HEK293 (cell line): ENCODE measurements around the gene SLC35C1.

ENCODE experiments used
- CTCF ChIA-PET: fragments of 350-600 bp; formaldehyde crosslinking; extraction: SDS; loops from one replicate; lab custom pipeline; 2021; ENCODE audit warnings: antibody characterized with exemption; lab: Yijun Ruan, JAX
- POLR2A ChIA-PET: fragments of 300-600 bp; formaldehyde crosslinking; extraction: SDS; loops from one replicate; lab custom pipeline; 2020; ENCODE audit warnings: antibody characterized with exemption, inconsistent platforms; lab: Yijun Ruan, JAX
- H3K27ac ChIP-seq: fragments of 200-500 bp; sonication (Bioruptor generic); 2 replicates; pipeline ENCODE4 v1.5.1; 2014; ENCODE audit warnings: low read depth, low read length, control low read depth, inconsistent platforms; ENCODE audit errors: extremely low read depth
- H3K36me3 ChIP-seq, 2 experiments: fragments of 200-500 bp in 1 of 2; sonication (Bioruptor generic) in 1 of 2; 1 replicate in 1 of 2; 2 replicates in 1 of 2; pipeline ENCODE4 v1.5.1; 2014 to 2017; ENCODE audit warnings: inconsistent platforms in 2 of 2, low read length in 2 of 2; ENCODE audit not compliant: control insufficient read depth in 2 of 2, insufficient read depth in 1 of 2
- H3K4me1 ChIP-seq: fragments of 200-500 bp; sonication (Bioruptor generic); 2 replicates; pipeline ENCODE4 v1.5.1; 2014; ENCODE audit warnings: mild to moderate bottlenecking, low read length, inconsistent platforms; ENCODE audit not compliant: control insufficient read depth, insufficient read depth
- H3K4me3 ChIP-seq: 2 replicates; pipeline ENCODE4 v1.5.1; 2011; ENCODE audit warnings: low read depth, mild to moderate bottlenecking, control low read depth, low read length, moderate library complexity
- H3K9me3 ChIP-seq: fragments of 200-500 bp; sonication (Bioruptor generic); 2 replicates; pipeline ENCODE4 v1.5.1; 2014; ENCODE audit warnings: low read depth, low read length, inconsistent platforms; ENCODE audit not compliant: control insufficient read depth, insufficient read depth
- SETDB1 ChIP-seq: IDR thresholded peaks from one replicate; pipeline ENCODE4 v1.6.1; 2017; ENCODE audit warnings: mild to moderate bottlenecking, low read length, moderate library complexity, mixed read lengths; ENCODE audit not compliant: insufficient read length
- SP7 ChIP-seq: fragments of 450-650 bp; formaldehyde crosslinking; IDR thresholded peaks from 2 replicates; pipeline ENCODE4 v1.5.1; 2016; ENCODE audit warnings: missing biosample characterization, missing genetic modification characterization
- YY1 ChIP-seq: fragments of 450-650 bp; formaldehyde crosslinking; IDR thresholded peaks from 2 replicates; pipeline ENCODE4 v1.5.1; 2018; ENCODE audit warnings: missing biosample characterization, missing genetic modification characterization
- ZIC2 ChIP-seq: fragments of 450-650 bp; formaldehyde crosslinking; IDR thresholded peaks from 2 replicates; pipeline ENCODE4 v1.5.1; 2016; ENCODE audit warnings: missing biosample characterization, missing genetic modification characterization
- ZNF140 ChIP-seq: fragments of 450-650 bp; formaldehyde crosslinking; IDR thresholded peaks from 2 replicates; pipeline ENCODE4 v1.5.1; 2016; ENCODE audit warnings: missing biosample characterization, missing genetic modification characterization
- ZNF2 ChIP-seq: fragments of 450-650 bp; formaldehyde crosslinking; IDR thresholded peaks from 2 replicates; pipeline ENCODE4 v1.5.1; 2016; ENCODE audit warnings: missing biosample characterization, missing genetic modification characterization
- ZNF350 ChIP-seq: fragments of 450-650 bp; formaldehyde crosslinking; IDR thresholded peaks from 2 replicates; pipeline ENCODE4 v1.5.0; 2017; ENCODE audit warnings: missing biosample characterization, mild to moderate bottlenecking, missing genetic modification characterization
- ZNF548 ChIP-seq: fragments of 450-650 bp; formaldehyde crosslinking; IDR thresholded peaks from 2 replicates; pipeline ENCODE4 v1.5.1; 2016; ENCODE audit warnings: missing biosample characterization, missing genetic modification characterization
- ZNF555 ChIP-seq: fragments of 450-650 bp; formaldehyde crosslinking; conservative IDR thresholded peaks from 2 replicates; pipeline ENCODE4 v1.5.1; 2017; ENCODE audit warnings: missing biosample characterization, mild to moderate bottlenecking, missing genetic modification characterization, inconsistent platforms
- ZNF610 ChIP-seq: fragments of 450-650 bp; formaldehyde crosslinking; IDR thresholded peaks from 2 replicates; pipeline ENCODE4 v1.5.1; 2016; ENCODE audit warnings: missing biosample characterization, missing genetic modification characterization, borderline replicate concordance
- ZNF623 ChIP-seq: fragments of 450-650 bp; formaldehyde crosslinking; IDR thresholded peaks from 2 replicates; pipeline ENCODE4 v1.5.1; 2016; ENCODE audit warnings: missing biosample characterization, missing genetic modification characterization
- ZNF670 ChIP-seq: fragments of 450-650 bp; formaldehyde crosslinking; IDR thresholded peaks from 2 replicates; pipeline ENCODE4 v1.5.1; 2016; ENCODE audit warnings: missing biosample characterization, missing genetic modification characterization, low read depth
- TF ChIP-seq, protein P1 (sequence below): fragments of 450-650 bp; formaldehyde crosslinking; IDR thresholded peaks from 2 replicates; pipeline ENCODE4 v1.5.1; 2016; ENCODE audit warnings: missing biosample characterization, missing genetic modification characterization
- TF ChIP-seq, protein P2 (sequence below): fragments of 450-650 bp; formaldehyde crosslinking; IDR thresholded peaks from 2 replicates; pipeline ENCODE4 v1.5.1; 2016; ENCODE audit warnings: missing biosample characterization, missing genetic modification characterization

Gene SLC35C1

GRCh38 chr11:45816614-45817013 lies 11.7 kb downstream of the SLC35C1 start:
- POLR2A ChIA-PET: interaction anchor here (2.0 kb wide), 1 partner anchor 12 kb away, joined by 8 read pairs; the partner anchor contains the start of gene SLC35C1

GRCh38 chr11:45817191-45817590 lies 12.2 kb downstream of the SLC35C1 start:
- no peak overlapping the region for H3K27ac ChIP-seq
- peaks cover 0 to under 1% of the 10 kb centered on the region in 2 experiments; a peak in 1 of 3 replicates for H3K36me3 ChIP-seq
- no peak overlapping the region for H3K4me3 ChIP-seq
- no peak for TF ChIP-seq ZNF350 (tag by site-specific recombination)
- no peak for TF ChIP-seq ZNF610
- TF ChIP-seq ZNF2 (tag by site-specific recombination): no peak
- TF ChIP-seq, protein P1, sequence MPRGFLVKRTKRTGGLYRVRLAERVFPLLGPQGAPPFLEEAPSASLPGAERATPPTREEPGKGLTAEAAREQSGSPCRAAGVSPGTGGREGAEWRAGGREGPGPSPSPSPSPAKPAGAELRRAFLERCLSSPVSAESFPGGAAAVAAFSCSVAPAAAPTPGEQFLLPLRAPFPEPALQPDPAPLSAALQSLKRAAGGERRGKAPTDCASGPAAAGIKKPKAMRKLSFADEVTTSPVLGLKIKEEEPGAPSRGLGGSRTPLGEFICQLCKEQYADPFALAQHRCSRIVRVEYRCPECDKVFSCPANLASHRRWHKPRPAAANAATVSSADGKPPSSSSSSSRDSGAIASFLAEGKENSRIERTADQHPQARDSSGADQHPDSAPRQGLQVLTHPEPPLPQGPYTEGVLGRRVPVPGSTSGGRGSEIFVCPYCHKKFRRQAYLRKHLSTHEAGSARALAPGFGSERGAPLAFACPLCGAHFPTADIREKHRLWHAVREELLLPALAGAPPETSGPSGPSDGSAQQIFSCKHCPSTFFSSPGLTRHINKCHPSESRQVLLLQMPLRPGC (tag by site-specific recombination): no peak
- TF ChIP-seq ZIC2 (tag by site-specific recombination): no peak
- H3K9me3 ChIP-seq: no peaks in the 10 kb centered on the region
- CTCF ChIA-PET: interaction anchor here (1.0 kb wide), 1 partner anchor 25 kb away, joined by 4 read pairs; no protein-coding TSS in a partner anchor
- POLR2A ChIA-PET: interaction anchor here (2.0 kb wide), 1 partner anchor 12 kb away, joined by 8 read pairs; the partner anchor contains the start of gene SLC35C1
- no peaks in the 10 kb centered on the region for H3K4me1 ChIP-seq

More at GRCh38 chr11:45816614-45817013, 11.7 kb downstream of the SLC35C1 start:
- Histone ChIP-seq H3K27ac (no peak overlapping the region), H3K9me3 (no peaks in the 10 kb centered on the region), H3K4me1 (no peaks in the 10 kb centered on the region), H3K36me3 (peaks cover 0 to 6% of the 10 kb centered on the region in 2 experiments; a peak in 1 of 3 replicates), H3K4me3 (no peak overlapping the region)
- CTCF ChIA-PET: interaction anchor here (1.0 to 1.4 kb wide), 2 partner anchors 26 to 45 kb away, joined by 4 to 5 read pairs; no protein-coding TSS in a partner anchor
- no peak for TF ChIP-seq ZNF140 (tag by site-specific recombination)
- TF ChIP-seq YY1 (tag by site-specific recombination): no peak
- TF ChIP-seq ZNF555 (tag by site-specific recombination): no peak
- TF ChIP-seq SETDB1: no peak
- TF ChIP-seq, protein P2, sequence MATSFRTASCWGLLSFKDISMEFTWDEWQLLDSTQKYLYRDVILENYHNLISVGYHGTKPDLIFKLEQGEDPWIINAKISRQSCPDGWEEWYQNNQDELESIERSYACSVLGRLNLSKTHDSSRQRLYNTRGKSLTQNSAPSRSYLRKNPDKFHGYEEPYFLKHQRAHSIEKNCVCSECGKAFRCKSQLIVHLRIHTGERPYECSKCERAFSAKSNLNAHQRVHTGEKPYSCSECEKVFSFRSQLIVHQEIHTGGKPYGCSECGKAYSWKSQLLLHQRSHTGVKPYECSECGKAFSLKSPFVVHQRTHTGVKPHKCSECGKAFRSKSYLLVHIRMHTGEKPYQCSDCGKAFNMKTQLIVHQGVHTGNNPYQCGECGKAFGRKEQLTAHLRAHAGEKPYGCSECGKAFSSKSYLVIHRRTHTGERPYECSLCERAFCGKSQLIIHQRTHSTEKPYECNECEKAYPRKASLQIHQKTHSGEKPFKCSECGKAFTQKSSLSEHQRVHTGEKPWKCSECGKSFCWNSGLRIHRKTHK (tag by site-specific recombination): no peak
- TF ChIP-seq SP7 (tag by site-specific recombination): no peak

DNA sequence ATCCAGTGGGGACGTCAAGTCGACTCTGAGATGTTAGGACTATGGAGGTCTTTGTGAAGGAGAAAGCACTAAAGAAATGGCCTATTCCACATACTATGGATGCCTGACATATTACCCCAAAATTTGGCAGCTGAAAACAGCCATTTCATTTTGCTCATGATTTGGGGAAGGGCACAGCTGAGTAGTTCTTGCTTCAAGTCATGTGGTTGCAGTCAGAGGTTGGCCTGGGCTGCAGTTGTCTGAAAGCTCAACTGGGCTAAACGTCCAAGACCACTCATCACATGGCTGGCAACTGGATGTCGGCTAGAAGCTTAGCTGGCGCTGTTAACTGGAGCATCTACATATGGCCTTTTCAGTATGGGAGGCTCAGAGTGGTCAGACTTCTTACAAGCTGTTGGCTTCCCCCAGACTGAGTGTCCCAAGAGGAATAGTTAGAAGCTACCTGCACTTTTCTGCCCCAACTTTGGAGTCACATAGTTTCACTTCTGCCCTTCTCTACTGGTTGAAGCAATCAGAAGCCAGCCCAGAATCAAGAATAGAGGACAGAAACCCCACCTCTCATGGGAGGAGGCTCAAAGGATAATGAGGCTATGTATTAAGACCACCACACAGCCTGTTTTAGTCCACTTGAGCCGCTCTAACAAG lies 14.1 kb downstream of the SLC35C1 start:
- no peak overlapping the region for H3K4me3 ChIP-seq
- no peaks in the 10 kb centered on the region for H3K4me1 ChIP-seq
- H3K36me3 ChIP-seq: no peaks in the 10 kb centered on the region
- ChIA-PET POLR2A (no interaction called here), CTCF (interaction anchor here (0.6 to 1.1 kb wide), 2 partner anchors 10 to 13 kb away, joined by 3 read pairs; no protein-coding TSS in a partner anchor)
- H3K27ac ChIP-seq: no peak overlapping the region
- no peak for TF ChIP-seq ZNF670 (tag by site-specific recombination)
- no peaks in the 10 kb centered on the region for H3K9me3 ChIP-seq

GRCh38 chr11:45820211-45820857 lies 15.4 kb downstream of the SLC35C1 start:
- no peak overlapping the region for H3K4me3 ChIP-seq
- no peaks in the 10 kb centered on the region for H3K9me3 ChIP-seq
- TF ChIP-seq ZNF548 (tag by site-specific recombination) (no peak), ZNF623 (tag by site-specific recombination) (peak; percentile 88)
- TF ChIP-seq, all 188 proteins: peak for 1
- ChIA-PET POLR2A (interaction anchor here (0.6 kb wide), 1 partner anchor 126 kb away, joined by 3 read pairs; no protein-coding TSS in a partner anchor), CTCF (no interaction called here)
- Histone ChIP-seq H3K36me3 (no peaks in the 10 kb centered on the region), H3K4me1 (no peaks in the 10 kb centered on the region), H3K27ac (no peak overlapping the region)
